Measurements from ENCODE around the gene ZYG11A. TPM values are rescaled to one million over a fixed set of nuclear protein-coding genes. Genes with fewer than 3 reads are reported as not detected.

Gene ZYG11A
- total and polyA plus RNA-seq, 2 experiments from 2014 or later: 0.04 TPM; not detected in 1

DNA sequence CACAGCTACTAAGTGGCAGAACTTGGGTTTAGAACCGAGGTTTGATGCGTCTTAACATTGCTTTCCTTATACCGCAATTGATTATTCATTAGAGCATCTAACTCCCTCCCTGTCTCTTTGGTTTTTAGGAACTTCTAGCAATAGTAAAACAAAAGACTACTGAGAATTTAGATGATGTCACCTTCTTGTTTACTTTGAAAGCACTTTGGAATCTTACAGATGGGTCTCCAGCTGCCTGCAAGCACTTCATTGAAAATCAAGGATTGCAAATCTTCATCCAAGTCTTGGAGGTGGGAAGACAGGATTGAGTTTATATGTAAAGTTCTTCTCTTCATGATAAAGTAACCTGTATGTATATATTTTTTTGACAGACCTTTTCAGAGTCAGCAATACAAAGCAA is 35.0 kb downstream of the ZYG11A start:
- H3K9me3 ChIP-seq (ENCODE audit: low read depth): no peaks in the 10 kb centered on the region
- no peak overlapping the region for H3K9ac ChIP-seq
- TF ChIP-seq EZH2phosphoT487 (IDR thresholded peaks at IDR 0.05; ENCODE audit: insufficient read depth, low read depth) (no peak), EZH2 (IDR thresholded peaks at IDR 0.05; ENCODE audit: insufficient read depth, poor library complexity, severe bottlenecking) (no peak)
- H3K27me3 ChIP-seq (replicated peaks; ENCODE audit: insufficient read depth): no peaks in the 10 kb centered on the region
- no peak overlapping the region for H3K4me3 ChIP-seq
- in situ Hi-C loops (cut with MboI): no loop called here
- H3K27ac ChIP-seq: no peak overlapping the region
- no peak for DNase-seq
- no peaks in the 10 kb centered on the region for H3K79me2 ChIP-seq (ENCODE audit: insufficient read depth)
- H2AFZ ChIP-seq: no peak overlapping the region
- H3K36me3 ChIP-seq (ENCODE audit: low read depth): no peaks in the 10 kb centered on the region
- H3K4me1 ChIP-seq (ENCODE audit: insufficient read depth): no peaks in the 10 kb centered on the region
- H3K4me2 ChIP-seq (ENCODE audit: unreplicated experiment): no peak overlapping the region
- no peaks in the 10 kb centered on the region for H4K20me1 ChIP-seq (ENCODE audit: insufficient read depth)
- H3F3A ChIP-seq (ENCODE audit: insufficient read depth): no peaks in the 10 kb centered on the region; the same call in 1 of the 2 replicates
- H3K9me2 ChIP-seq (ENCODE audit: insufficient read depth): no peaks in the 10 kb centered on the region
- WGBS, 2 experiments (ENCODE audit: low coverage in 1 of 2, low lambda C conversion rate in 2 of 2, missing lambda C conversion rate in 2 of 2): 91 to 96% methylated on average over 3 of the region's 3 CpGs

DNA sequence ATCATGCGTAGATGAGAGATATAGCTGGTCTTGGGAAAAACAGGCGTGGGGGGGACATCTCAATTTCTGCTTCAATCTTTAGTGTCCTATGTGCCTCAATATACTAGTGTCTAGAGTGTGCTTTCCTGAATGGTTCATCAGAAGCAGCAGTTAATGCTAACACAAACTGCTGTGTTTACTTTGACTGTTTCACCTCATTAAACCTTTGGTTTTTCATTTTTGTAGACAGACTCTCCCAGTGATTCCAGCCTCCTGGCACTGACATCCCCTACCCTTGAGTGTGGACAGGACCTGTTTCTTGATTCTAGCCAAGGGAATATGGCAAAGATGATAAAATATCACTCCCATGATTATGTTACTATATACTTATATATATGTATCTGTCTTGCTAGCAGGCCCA is 37.6 kb downstream of the ZYG11A start:
- Histone ChIP-seq H2AFZ (no peak overlapping the region), H3K27me3 (replicated peaks; ENCODE audit: insufficient read depth) (no peaks in the 10 kb centered on the region), H3K9me3 (ENCODE audit: low read depth) (no peaks in the 10 kb centered on the region), H3K4me3 (no peak overlapping the region), H3K27ac (no peak overlapping the region), H3K79me2 (ENCODE audit: insufficient read depth) (no peaks in the 10 kb centered on the region), H4K20me1 (ENCODE audit: insufficient read depth) (no peaks in the 10 kb centered on the region), H3F3A (ENCODE audit: insufficient read depth) (no peaks in the 10 kb centered on the region; the same call in 1 of the 2 replicates), H3K9ac (no peak overlapping the region), H3K36me3 (ENCODE audit: low read depth) (no peaks in the 10 kb centered on the region), H3K9me2 (ENCODE audit: insufficient read depth) (no peaks in the 10 kb centered on the region), H3K4me1 (ENCODE audit: insufficient read depth) (no peaks in the 10 kb centered on the region), H3K4me2 (ENCODE audit: unreplicated experiment) (no peak overlapping the region)
- TF ChIP-seq EZH2phosphoT487 (IDR thresholded peaks at IDR 0.05; ENCODE audit: insufficient read depth, low read depth) (no peak), EZH2 (IDR thresholded peaks at IDR 0.05; ENCODE audit: insufficient read depth, poor library complexity, severe bottlenecking) (no peak)
- no peak for DNase-seq
- 67 to 73% methylated on average over 2 of the region's 2 CpGs for WGBS, 2 experiments (ENCODE audit: low coverage in 1 of 2, low lambda C conversion rate in 2 of 2, missing lambda C conversion rate in 2 of 2)
- in situ Hi-C loops (cut with MboI): no loop called here

DNA sequence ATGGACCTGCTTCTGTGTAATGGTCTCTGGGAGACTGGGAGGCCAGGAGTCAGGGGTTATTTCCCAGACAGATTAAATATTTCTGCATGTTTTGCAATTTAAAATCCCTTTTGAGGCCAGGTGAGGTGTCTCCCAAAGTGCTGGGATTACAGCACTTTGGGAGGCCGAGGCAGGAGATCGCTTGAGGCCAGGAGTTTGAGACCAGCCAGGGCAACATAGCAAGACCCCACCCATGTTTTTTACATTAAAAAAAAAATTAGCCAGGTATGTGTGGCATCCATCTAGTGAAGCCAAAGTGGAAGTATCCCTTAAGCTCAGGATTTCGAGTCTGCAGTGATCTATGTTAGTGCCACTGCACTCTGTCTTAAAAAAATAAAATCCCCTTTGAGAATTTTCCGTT is 44.9 kb downstream of the ZYG11A start:
- H3K9me2 ChIP-seq (ENCODE audit: insufficient read depth): no peaks in the 10 kb centered on the region
- H3K4me1 ChIP-seq (ENCODE audit: insufficient read depth): no peaks in the 10 kb centered on the region
- no peak for DNase-seq
- in situ Hi-C loops (cut with MboI): no loop called here
- H3K27me3 ChIP-seq (replicated peaks; ENCODE audit: insufficient read depth): no peaks in the 10 kb centered on the region
- no peak overlapping the region for H3K4me3 ChIP-seq
- H2AFZ ChIP-seq: no peak overlapping the region
- 89 to 94% methylated on average over 4 of the region's 4 CpGs for WGBS, 2 experiments (ENCODE audit: low coverage in 1 of 2, low lambda C conversion rate in 2 of 2, missing lambda C conversion rate in 2 of 2)
- no peaks in the 10 kb centered on the region for H3F3A ChIP-seq (ENCODE audit: insufficient read depth)
- H4K20me1 ChIP-seq (ENCODE audit: insufficient read depth): no peaks in the 10 kb centered on the region
- H3K9ac ChIP-seq: no peak overlapping the region
- no peak overlapping the region for H3K27ac ChIP-seq
- TF ChIP-seq EZH2 (IDR thresholded peaks at IDR 0.05; ENCODE audit: insufficient read depth, poor library complexity, severe bottlenecking): no peak
- no peak for TF ChIP-seq EZH2phosphoT487 (IDR thresholded peaks at IDR 0.05; ENCODE audit: insufficient read depth, low read depth)
- no peaks in the 10 kb centered on the region for H3K36me3 ChIP-seq (ENCODE audit: low read depth)
- H3K9me3 ChIP-seq (ENCODE audit: low read depth): no peaks in the 10 kb centered on the region
- H3K4me2 ChIP-seq (ENCODE audit: unreplicated experiment): no peak overlapping the region
- H3K79me2 ChIP-seq (ENCODE audit: insufficient read depth): no peaks in the 10 kb centered on the region

DNA sequence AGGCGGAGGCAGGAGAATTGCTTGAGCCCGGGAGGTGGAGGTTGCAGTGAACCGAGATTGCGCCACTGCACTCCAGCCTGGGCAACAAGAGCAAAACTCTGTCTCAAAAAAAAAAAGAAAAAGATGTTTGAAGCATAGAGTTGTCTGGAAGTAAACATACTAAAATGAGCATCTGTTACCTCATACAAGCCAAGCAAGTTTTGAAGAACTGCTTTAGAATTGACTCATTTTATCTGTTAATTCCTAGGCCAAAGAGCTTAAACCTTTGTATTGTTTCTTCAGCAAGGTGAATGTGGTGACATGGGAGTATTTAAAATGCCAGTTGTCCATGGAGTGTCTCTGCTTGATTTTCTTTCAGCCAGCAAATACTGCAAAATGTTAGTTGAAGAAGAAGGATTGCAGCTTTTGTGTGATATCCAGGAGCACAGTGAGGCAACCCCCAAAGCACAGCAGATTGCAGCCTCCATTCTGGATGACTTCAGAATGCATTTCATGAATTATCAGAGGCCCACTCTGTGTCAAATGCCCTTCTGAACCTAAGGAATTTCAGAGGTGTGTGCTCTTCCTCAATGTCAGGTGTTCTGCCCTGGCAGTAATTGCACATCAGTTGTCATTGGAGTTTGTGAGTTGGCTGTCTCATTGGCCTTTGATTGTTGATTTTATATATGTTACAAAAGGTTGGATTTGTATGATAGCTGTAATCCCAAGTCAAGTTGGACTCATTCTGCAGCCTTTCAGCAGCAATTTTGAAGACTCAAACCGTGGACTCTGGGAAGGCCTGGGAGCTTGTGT is 50.1 kb downstream of the ZYG11A start:
- WGBS, 2 experiments (ENCODE audit: low coverage in 1 of 2, low lambda C conversion rate in 2 of 2, missing lambda C conversion rate in 2 of 2): 84 to 90% methylated on average over 5 of the region's 5 CpGs
- TF ChIP-seq EZH2 (IDR thresholded peaks at IDR 0.05; ENCODE audit: insufficient read depth, poor library complexity, severe bottlenecking) (no peak), EZH2phosphoT487 (IDR thresholded peaks at IDR 0.05; ENCODE audit: insufficient read depth, low read depth) (no peak)
- no peaks in the 10 kb centered on the region for H3K27me3 ChIP-seq (replicated peaks; ENCODE audit: insufficient read depth)
- in situ Hi-C loops (cut with MboI): no loop called here
- H3K4me1 ChIP-seq (ENCODE audit: insufficient read depth): no peaks in the 10 kb centered on the region
- no peaks in the 10 kb centered on the region for H3K36me3 ChIP-seq (ENCODE audit: low read depth)
- no peaks in the 10 kb centered on the region for H3K79me2 ChIP-seq (ENCODE audit: insufficient read depth)
- no peaks in the 10 kb centered on the region for H4K20me1 ChIP-seq (ENCODE audit: insufficient read depth)
- no peaks in the 10 kb centered on the region for H3K9me3 ChIP-seq (ENCODE audit: low read depth)
- no peak overlapping the region for H3K4me2 ChIP-seq (ENCODE audit: unreplicated experiment)
- H3F3A ChIP-seq (ENCODE audit: insufficient read depth): no peaks in the 10 kb centered on the region
- DNase-seq: no peak
- H3K4me3 ChIP-seq: no peak overlapping the region
- H2AFZ ChIP-seq: no peak overlapping the region
- no peak overlapping the region for H3K27ac ChIP-seq
- H3K9me2 ChIP-seq (ENCODE audit: insufficient read depth): no peaks in the 10 kb centered on the region
- no peak overlapping the region for H3K9ac ChIP-seq

Measured in GM23248 (cell line).